Fibroblast of skin of right biceps (primary cell): Measurements from ENCODE around the gene MRPL34.

Experiments used
- DNase-seq: peaks from one replicate; pipeline ENCODE4 v3.0.0-alpha.2; 2013

The MRPL34 gene

GRCh38 chr19:17329366-17330261, 23.9 kb downstream of the MRPL34 start:
- DNase-seq = no peak

GRCh38 chr19:17330262-17331044, 24.8 kb downstream of the MRPL34 start:
- no peak for DNase-seq

GRCh38 chr19:17331045-17331558, 25.4 kb downstream of the MRPL34 start:
- DNase-seq = no peak

GRCh38 chr19:17332360-17332676, 26.6 kb downstream of the MRPL34 start:
- DNase-seq = no peak

GRCh38 chr19:17332677-17333581, 27.3 kb downstream of the MRPL34 start:
- DNase-seq = peak; percentile 63

- DNase-seq = peak; percentile 91
Measured at GRCh38 chr19:17333611-17334413, 28.1 kb downstream of the MRPL34 start.

GRCh38 chr19:17334414-17335409, 29.0 kb downstream of the MRPL34 start, which contains the start of gene ANO8:
TSS of gene ANO8 (minus strand) at chr19:17334855. CDS start at chr19:17334670, 185 bp downstream.
- peak; percentile 99 for DNase-seq

- DNase-seq = no peak
Measured at GRCh38 chr19:17335575-17335974, 29.9 kb downstream of the MRPL34 start.

GRCh38 chr19:17336872-17337674, 31.4 kb downstream of the MRPL34 start, which contains the start of gene GTPBP3:
TSS of gene GTPBP3 (plus strand) at chr19:17337553. CDS start at chr19:17337612, 59 bp downstream.
- peak; percentile 99 for DNase-seq

GRCh38 chr19:17337675-17338432, 32.2 kb downstream of the MRPL34 start:
- no peak for DNase-seq

GRCh38 chr19:17338433-17339078, 32.9 kb downstream of the MRPL34 start:
- DNase-seq = no peak

GRCh38 chr19:17339088-17339741, 33.5 kb downstream of the MRPL34 start:
- DNase-seq = no peak

GRCh38 chr19:17340302-17340870, 34.7 kb downstream of the MRPL34 start:
- DNase-seq = no peak

GRCh38 chr19:17340871-17341357, 35.2 kb downstream of the MRPL34 start:
- no peak for DNase-seq

GRCh38 chr19:17341386-17341785, 35.7 kb downstream of the MRPL34 start:
- no peak for DNase-seq

GRCh38 chr19:17341845-17342244, 36.2 kb downstream of the MRPL34 start:
- DNase-seq = no peak

- DNase-seq = peak; percentile 56
Measured at GRCh38 chr19:17346109-17346671, 40.5 kb downstream of the MRPL34 start.
